GM18498 (cell line): ENCODE data around the gene MSANTD1.
A peak's percentile ranks its signal among the peaks of the same experiment; 100 is the strongest.

Source experiments
- ATAC-seq: cut with Tn5 transposase; IDR thresholded peaks from one replicate; pipeline ENCODE4 v1.9.1; 2021; ENCODE audit warnings: mild to moderate bottlenecking, moderate library complexity; ENCODE audit not compliant: unreplicated experiment

MSANTD1 gene

DNA sequence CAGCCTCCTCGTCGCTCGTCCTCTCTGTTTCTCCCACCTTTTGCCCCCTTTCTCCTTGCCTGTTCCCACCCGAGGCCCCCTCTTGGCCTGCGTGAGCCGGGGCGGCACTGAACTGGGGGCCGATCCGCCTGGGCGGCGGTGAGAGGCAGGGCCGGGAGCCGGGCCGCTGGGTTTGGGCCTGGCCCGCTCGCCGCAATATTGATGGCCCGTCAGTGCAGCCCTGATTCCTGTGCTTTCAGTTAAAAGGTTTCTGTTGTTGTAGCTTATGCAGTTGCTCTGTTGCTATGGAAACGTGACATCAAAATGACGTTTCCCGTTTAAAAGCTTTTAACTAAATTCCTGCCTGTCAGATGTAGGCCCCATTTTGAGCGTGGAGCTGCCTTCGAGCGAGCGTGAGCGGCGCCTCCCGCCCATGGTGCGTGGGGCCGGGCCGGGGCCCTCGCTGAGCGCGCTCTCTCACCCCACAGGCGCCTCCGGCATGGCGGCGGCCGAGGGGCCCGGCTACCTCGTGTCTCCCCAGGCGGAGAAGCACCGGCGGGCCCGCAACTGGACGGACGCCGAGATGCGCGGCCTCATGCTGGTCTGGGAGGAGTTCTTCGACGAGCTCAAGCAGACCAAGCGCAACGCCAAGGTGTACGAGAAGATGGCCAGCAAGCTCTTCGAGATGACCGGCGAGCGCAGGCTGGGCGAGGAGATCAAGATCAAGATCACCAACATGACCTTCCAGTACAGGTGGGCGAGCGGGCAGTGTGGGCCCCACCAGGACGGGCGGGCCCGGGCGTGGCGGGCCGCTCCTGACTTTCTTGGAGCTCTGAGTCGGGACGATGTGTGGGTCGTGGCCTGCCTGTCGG, at the start of gene MSANTD1:
TSS of gene MSANTD1 (plus strand) at position 349 of the 851 bp plus-strand sequence. CDS start at position 413, 64 bp downstream.
- no peak for ATAC-seq

DNA sequence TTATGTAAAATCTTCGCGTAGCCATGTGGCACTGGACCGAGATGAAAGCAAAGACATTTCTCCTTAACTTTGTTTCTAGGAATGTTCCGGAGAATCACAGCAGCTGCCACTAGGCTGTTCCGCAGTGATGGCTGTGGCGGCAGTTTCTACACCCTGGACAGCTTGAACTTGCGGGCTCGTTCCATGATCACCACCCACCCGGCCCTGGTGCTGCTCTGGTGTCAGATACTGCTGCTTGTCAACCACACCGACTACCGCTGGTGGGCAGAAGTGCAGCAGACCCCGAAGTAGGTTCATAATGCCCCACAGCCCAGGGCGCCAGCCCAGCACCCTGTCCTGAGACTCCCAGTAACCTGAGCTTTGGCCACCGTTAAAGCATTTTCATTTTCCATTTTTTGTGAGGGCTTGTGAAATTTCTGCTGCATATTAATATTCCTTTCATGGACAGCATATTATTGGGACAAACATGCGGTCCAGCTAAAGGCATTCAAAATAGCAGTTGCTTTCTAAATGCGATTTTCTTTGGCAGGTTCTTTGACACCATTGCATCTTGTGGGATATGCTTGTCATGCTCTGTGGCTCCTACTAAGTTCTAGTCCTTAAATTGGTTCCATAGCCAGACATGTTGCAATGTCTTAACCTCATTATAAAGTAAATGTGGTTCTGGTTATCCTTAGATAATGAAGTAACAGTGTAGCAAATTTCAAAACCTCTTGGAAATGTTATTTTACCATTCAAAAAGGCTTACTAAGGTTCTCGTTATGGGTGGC, 49.1 kb upstream of the MSANTD1 start:
- no peak for ATAC-seq

DNA sequence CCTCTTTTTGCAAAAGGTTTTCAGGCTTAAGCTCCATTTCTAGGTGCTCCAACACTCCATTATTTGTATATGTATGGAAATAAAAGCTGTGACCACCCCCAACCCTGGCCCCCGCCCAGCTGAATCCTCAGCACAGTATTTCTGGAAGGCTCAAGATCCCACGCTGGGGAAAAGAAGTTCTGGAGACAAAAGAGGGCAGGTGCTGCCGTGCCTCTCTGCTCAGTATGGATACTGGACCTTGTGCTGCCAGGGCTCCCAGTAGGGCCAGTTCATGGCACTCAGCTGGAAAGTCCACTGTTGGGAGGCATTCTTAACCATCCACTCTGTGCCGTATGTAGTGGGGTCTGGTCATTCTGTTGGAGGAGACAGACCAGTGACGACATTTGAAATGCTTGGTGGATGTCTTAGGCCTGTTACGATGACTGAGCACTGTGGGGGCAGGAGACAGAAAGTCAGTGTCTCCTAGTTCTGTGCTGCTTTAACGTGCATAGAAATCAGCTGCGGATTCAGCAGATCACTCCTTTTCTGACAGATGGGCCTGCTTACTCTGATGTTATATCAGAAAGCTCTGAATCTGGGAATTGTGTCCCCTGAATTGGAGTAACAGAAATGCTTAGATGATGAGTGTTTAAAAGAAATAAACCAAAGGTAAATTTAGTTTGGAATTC, 48.4 kb upstream of the MSANTD1 start:
- no peak for ATAC-seq

- ATAC-seq = peak; percentile 65
Measured at GRCh38 chr4:3201718-3202702, 46.9 kb upstream of the MSANTD1 start.

GRCh38 chr4:3202836-3203820, 45.8 kb upstream of the MSANTD1 start:
- ATAC-seq = peak; percentile 40

DNA sequence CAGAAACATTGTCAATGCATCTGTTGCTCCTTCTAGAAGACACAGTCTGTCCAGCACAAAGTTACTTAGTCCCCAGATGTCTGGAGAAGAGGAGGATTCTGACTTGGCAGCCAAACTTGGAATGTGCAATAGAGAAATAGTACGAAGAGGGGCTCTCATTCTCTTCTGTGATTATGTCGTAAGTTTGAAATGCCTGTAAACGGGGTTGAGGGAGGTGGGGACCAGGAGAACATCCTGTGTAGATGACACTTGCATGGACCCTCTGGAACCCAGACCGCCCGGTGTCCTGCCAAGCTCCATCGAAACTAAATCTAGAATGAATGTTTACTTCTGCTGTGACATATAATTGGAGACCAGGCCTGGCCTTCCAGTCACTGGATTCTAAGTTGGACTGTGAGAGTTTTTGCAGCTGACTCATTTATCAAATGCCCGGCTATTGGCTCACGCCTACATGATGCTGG, 45.0 kb upstream of the MSANTD1 start:
- no peak for ATAC-seq

DNA sequence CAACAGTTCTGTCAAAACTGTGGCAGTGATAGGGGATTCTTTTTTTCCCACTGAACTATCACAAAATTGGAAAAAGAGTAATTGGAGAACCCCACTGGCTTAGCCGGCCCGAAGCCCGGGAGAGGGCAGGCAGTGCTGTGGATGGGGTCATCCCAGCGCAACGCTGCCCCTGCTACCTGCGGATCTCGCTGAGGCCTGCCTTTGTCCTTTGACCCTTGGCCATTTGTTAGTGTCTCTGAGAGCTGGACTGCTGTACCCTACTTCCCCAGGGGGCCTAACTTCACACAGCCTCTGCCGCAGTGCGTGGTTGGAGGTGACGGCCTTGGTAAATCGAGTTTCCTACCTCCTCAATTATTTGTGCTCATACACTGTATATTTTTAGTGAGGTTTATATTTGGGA, 43.0 kb upstream of the MSANTD1 start:
- no peak for ATAC-seq

DNA sequence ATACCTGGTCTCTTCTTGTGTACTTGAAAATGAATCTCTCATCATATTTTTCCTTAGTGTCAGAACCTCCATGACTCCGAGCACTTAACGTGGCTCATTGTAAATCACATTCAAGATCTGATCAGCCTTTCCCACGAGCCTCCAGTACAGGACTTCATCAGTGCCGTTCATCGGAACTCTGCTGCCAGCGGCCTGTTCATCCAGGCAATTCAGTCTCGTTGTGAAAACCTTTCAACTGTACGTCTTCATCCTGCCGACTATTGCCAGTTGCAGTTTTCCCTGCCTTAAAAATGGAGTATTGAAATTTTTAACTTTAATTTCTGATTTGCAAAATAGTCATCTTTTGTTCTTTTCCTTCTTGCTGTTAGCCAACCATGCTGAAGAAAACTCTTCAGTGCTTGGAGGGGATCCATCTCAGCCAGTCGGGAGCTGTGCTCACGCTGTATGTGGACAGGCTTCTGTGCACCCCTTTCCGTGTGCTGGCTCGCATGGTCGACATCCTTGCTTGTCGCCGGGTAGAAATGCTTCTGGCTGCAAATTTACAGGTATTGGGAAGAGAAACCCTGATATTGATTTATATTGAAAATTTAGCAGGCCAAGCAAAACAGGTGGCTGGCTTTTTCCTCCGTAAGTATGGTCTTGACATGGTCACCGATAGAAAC, 42.4 kb upstream of the MSANTD1 start:
- no peak for ATAC-seq

- ATAC-seq = no peak
Measured at GRCh38 chr4:3207531-3208037, 41.4 kb upstream of the MSANTD1 start.

GRCh38 chr4:3208826-3209225, 40.1 kb upstream of the MSANTD1 start:
- ATAC-seq = no peak

DNA sequence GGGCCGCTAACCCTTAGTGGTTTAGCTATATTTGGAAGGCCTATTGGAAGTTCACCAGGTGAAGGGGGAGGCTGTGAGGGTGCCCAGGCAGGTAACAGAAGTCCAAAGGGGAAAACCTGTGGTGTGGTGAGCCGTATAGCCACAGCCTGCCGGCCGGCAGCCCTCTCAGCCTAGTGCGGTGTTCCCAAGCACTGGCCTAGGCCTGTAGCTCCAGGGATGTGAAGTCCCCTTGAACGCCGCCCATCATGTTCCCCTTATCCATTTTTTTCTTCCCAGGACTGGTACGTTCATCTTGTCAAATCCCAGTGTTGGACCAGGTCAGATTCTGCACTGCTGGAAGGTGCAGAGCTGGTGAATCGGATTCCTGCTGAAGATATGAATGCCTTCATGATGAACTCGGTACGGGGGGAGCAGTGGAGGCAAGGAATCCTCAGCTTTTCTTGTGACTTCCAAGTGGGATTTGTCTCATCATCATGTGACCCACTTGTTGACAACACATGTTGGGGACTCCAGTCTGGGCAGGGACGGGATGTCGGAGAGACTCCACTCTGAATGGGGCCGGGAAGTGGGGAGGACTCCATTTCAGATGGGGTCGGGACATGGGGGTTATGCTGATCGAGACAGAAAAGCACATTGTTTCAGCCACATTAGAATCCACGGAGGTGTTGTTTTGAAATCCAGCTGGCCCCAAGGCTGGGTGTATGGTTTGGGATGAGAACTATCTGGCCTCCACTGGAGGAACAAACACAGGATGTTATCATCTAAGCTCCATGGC, 39.2 kb upstream of the MSANTD1 start:
- ATAC-seq = no peak

- ATAC-seq = no peak
Measured at GRCh38 chr4:3210467-3210866, 38.5 kb upstream of the MSANTD1 start.

DNA sequence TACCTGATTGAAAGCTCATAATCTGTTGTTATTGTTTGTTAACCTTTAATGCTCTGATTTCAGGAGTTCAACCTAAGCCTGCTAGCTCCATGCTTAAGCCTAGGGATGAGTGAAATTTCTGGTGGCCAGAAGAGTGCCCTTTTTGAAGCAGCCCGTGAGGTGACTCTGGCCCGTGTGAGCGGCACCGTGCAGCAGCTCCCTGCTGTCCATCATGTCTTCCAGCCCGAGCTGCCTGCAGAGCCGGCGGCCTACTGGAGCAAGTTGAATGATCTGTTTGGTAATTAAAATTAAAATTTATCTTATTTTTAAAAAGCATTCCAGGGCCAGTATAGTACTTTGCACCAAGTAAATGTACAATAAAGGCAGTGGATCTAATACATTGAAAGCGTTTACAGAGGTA, 37.1 kb upstream of the MSANTD1 start:
- no peak for ATAC-seq

DNA sequence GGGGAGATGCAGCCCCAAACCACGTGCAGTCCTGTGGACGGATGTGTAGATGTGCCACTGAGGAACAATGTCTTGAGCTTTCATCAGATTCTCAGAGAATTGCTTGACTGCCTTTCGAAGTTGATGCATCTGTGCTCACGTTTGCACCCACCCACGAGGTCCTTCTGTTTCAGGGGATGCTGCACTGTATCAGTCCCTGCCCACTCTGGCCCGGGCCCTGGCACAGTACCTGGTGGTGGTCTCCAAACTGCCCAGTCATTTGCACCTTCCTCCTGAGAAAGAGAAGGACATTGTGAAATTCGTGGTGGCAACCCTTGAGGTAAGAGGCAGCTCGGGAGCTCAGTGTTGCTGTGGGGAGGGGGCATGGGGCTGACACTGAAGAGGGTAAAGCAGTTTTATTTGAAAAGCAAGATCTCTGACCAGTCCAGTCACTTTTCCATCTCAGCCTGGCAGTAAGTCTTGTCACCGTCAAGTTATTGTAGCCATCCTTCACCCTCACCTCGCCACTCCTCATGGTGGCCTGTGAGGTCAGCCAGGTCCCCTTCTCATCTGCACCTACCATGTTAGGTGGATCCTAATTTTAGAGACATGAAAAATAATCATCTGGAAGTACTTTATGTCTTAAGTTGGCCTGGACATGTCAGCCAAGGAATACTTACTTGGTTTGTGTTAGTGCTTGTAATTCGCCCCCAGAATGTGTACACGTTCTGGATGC, 36.4 kb upstream of the MSANTD1 start:
- no peak for ATAC-seq

- no peak for ATAC-seq
Measured at GRCh38 chr4:3213106-3213425, 35.9 kb upstream of the MSANTD1 start.

- ATAC-seq = no peak
Measured at GRCh38 chr4:3213661-3214250, 35.2 kb upstream of the MSANTD1 start.

DNA sequence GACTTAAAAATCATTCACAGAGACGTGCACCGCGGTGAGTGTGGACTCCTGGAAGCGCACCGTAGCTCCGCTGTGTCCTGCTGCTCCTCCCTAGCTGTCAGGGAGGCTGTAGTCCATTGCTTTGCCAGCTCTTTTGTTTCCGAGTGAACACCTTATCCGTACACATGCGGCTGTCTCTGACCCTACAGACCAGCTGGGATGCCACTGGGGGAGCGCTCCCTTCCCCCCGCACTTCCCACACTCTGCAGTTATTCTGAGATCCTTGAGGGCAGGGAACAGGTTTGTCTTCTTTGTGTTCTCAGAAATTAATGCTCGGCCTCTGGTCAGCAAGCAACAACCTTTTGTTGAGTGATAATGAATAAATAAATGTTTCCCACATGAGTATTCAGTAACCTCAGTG, 33.7 kb upstream of the MSANTD1 start:
- no peak for ATAC-seq
